H1 (cell line): ENCODE data around the gene GDF15. TPM values are rescaled to one million over a fixed set of nuclear protein-coding genes. Genes with fewer than 3 reads are reported as not detected.
A peak's percentile ranks its signal among the peaks of the same experiment; 100 is the strongest.

Source experiments
- CTCF ChIA-PET: fragments of 300-600 bp; sonication (Branson Sonifier 250); formaldehyde crosslinking; loops from one replicate; lab custom pipeline; 2021; ENCODE audit not compliant: partially characterized antibody; lab: Charles Lee
- POLR2A ChIA-PET: fragments of 300-600 bp; sonication (Branson Sonifier 250); formaldehyde crosslinking; loops from one replicate; lab custom pipeline; 2021; ENCODE audit warnings: inconsistent platforms; ENCODE audit not compliant: partially characterized antibody; lab: Charles Lee
- DNase-seq, 2 experiments: peaks; one replicate each; pipeline versions ENCODE4 v3.0.0 to v3.0.0-alpha.2; 2010 to 2022; ENCODE audit warnings: low spot score in 2 of 2, low read depth in 1 of 2, mixed read lengths in 1 of 2
- FAIRE-seq: peaks from 2 replicates; lab custom pipeline; 2011; peaks lifted over from hg19 to GRCh38; lab: Jason Lieb, UNC
- H2AFZ ChIP-seq: 2 replicates; pipeline ENCODE4 v1.8.1; 2012; ENCODE audit warnings: low read length, inconsistent platforms
- H2AK5ac ChIP-seq: 2 replicates; pipeline ENCODE4 v1.6.1; 2013; ENCODE audit warnings: low read depth, low read length
- H2BK120ac ChIP-seq: replicated peaks from 2 replicates; pipeline ENCODE3; 2013; ENCODE audit warnings: low read depth, low read length, inconsistent platforms
- H2BK12ac ChIP-seq: 2 replicates; pipeline ENCODE4 v1.6.1; 2013; ENCODE audit warnings: low read depth, low read length
- H2BK15ac ChIP-seq: 2 replicates; pipeline ENCODE4 v1.6.1; 2013; ENCODE audit warnings: low read length
- H2BK20ac ChIP-seq: 2 replicates; pipeline ENCODE4 v1.6.1; 2013; ENCODE audit warnings: low read length
- H2BK5ac ChIP-seq: 2 replicates; pipeline ENCODE4 v1.6.1; 2013; ENCODE audit warnings: low read depth, low read length
- H3K14ac ChIP-seq: 2 replicates; pipeline ENCODE4 v1.6.1; 2013; ENCODE audit warnings: inconsistent platforms; ENCODE audit not compliant: insufficient read length
- H3K18ac ChIP-seq: 2 replicates; pipeline ENCODE4 v1.6.1; 2013; ENCODE audit warnings: low read length; ENCODE audit errors: extremely low read depth
- H3K23ac ChIP-seq: 2 replicates; pipeline ENCODE4 v1.6.1; 2013; ENCODE audit warnings: inconsistent platforms; ENCODE audit not compliant: insufficient read length
- H3K23me2 ChIP-seq: 2 replicates; pipeline ENCODE4 v1.6.1; 2013; ENCODE audit warnings: low read depth, low read length
- H3K27ac ChIP-seq: 2 replicates; pipeline ENCODE4 v1.6.1; 2011; ENCODE audit warnings: low read depth, low read length, inconsistent platforms
- H3K27me3 ChIP-seq, 4 experiments: replicated peaks in 1 of 4; 1 replicate in 1 of 4; 2 replicates in 3 of 4; pipeline versions ENCODE4 v1.6.1 to v1.8.1; 2011 to 2013; ENCODE audit warnings: low read length in 3 of 4, mild to moderate bottlenecking in 3 of 4, inconsistent platforms in 2 of 4, mixed read lengths in 2 of 4, moderate library complexity in 1 of 4; ENCODE audit not compliant: control insufficient read depth in 3 of 4, insufficient read depth in 3 of 4; ENCODE audit errors: extremely low read depth in 1 of 4
- H3K36me3 ChIP-seq, 4 experiments: 2 replicates each; pipeline versions ENCODE4 v1.6.1 to v1.8.1; 2011 to 2013; ENCODE audit warnings: mild to moderate bottlenecking in 4 of 4, low read length in 3 of 4, moderate library complexity in 2 of 4, control low read depth in 1 of 4, inconsistent platforms in 1 of 4; ENCODE audit not compliant: insufficient read depth in 4 of 4, control insufficient read depth in 2 of 4
- H3K4ac ChIP-seq: replicated peaks from 2 replicates; pipeline ENCODE3; 2013; ENCODE audit warnings: low read length, low read depth, mixed read lengths, inconsistent platforms; ENCODE audit not compliant: insufficient read length
- H3K4me1 ChIP-seq, 4 experiments: replicated peaks in 1 of 4; 1 replicate in 1 of 4; 2 replicates in 3 of 4; pipeline versions ENCODE4 v1.6.1 to v1.8.1; 2011 to 2013; ENCODE audit warnings: low read length in 3 of 4, inconsistent platforms in 2 of 4, mixed read lengths in 1 of 4; ENCODE audit not compliant: insufficient read depth in 4 of 4, control insufficient read depth in 3 of 4
- H3K4me2 ChIP-seq, 2 experiments: 2 replicates each; pipeline versions ENCODE4 v1.6.1 to v1.8.1; 2011 to 2013; ENCODE audit warnings: low read depth in 2 of 2, low read length in 2 of 2, control low read depth in 1 of 2, inconsistent platforms in 1 of 2, mild to moderate bottlenecking in 1 of 2; ENCODE audit not compliant: insufficient read depth in 1 of 2
- H3K4me3 ChIP-seq, 4 experiments: fragments of 200-600, 300-600 bp in 1 of 4; sonication (generic), shearing (Covaris generic), sonication (Bioruptor Twin) in 1 of 4; 2 replicates each; pipeline versions ENCODE4 v1.5.1 to v1.8.1; 2011 to 2016; ENCODE audit warnings: low read length in 4 of 4, low read depth in 3 of 4, control low read depth in 2 of 4, inconsistent platforms in 2 of 4, mild to moderate bottlenecking in 2 of 4, mixed read lengths in 1 of 4, moderate library complexity in 1 of 4; ENCODE audit not compliant: insufficient read depth in 2 of 4; ENCODE audit errors: extremely low read depth in 1 of 4
- H3K56ac ChIP-seq: replicated peaks from 2 replicates; pipeline ENCODE3; 2013; ENCODE audit warnings: low read depth, mild to moderate bottlenecking, mixed read lengths, low read length, inconsistent platforms; ENCODE audit not compliant: insufficient read length
- H3K79me1 ChIP-seq: 2 replicates; pipeline ENCODE4 v1.6.1; 2013; ENCODE audit warnings: low read depth, low read length, control low read depth
- H3K79me2 ChIP-seq, 2 experiments: 2 replicates each; pipeline versions ENCODE4 v1.6.1 to v1.8.1; 2012 to 2013; ENCODE audit warnings: low read length in 2 of 2, mild to moderate bottlenecking in 2 of 2, inconsistent platforms in 1 of 2; ENCODE audit not compliant: insufficient read depth in 2 of 2, control insufficient read depth in 1 of 2
- H3K9ac ChIP-seq, 4 experiments: replicated peaks in 1 of 4; 1 replicate in 1 of 4; 2 replicates in 3 of 4; pipeline versions ENCODE4 v1.6.1 to v1.8.1; 2011 to 2013; ENCODE audit warnings: low read depth in 3 of 4, low read length in 3 of 4, control low read depth in 2 of 4, mild to moderate bottlenecking in 2 of 4, moderate library complexity in 2 of 4, inconsistent platforms in 1 of 4; ENCODE audit errors: extremely low read depth in 1 of 4
- H3K9me3 ChIP-seq, 2 experiments: 2 replicates each; pipeline versions ENCODE4 v1.6.1 to v1.8.1; 2012 to 2013; ENCODE audit warnings: mild to moderate bottlenecking in 2 of 2, moderate library complexity in 2 of 2, control low read depth in 1 of 2, inconsistent platforms in 1 of 2, low read depth in 1 of 2, low read length in 1 of 2, mixed read lengths in 1 of 2; ENCODE audit not compliant: insufficient read depth in 2 of 2
- H4K20me1 ChIP-seq, 2 experiments: replicated peaks in 1 of 2; 2 replicates each; pipeline versions ENCODE3 to v1.8.1; 2011 to 2013; ENCODE audit warnings: inconsistent platforms in 2 of 2, low read length in 2 of 2, mild to moderate bottlenecking in 1 of 2; ENCODE audit not compliant: insufficient read depth in 2 of 2, control insufficient read depth in 1 of 2
- H4K5ac ChIP-seq: 2 replicates; pipeline ENCODE4 v1.6.1; 2013; ENCODE audit warnings: low read length, low read depth, mixed read lengths, inconsistent platforms; ENCODE audit not compliant: insufficient read length
- H4K8ac ChIP-seq: 2 replicates; pipeline ENCODE4 v1.8.0; 2013; ENCODE audit warnings: mild to moderate bottlenecking, moderate library complexity, low read length, inconsistent platforms; ENCODE audit not compliant: insufficient read depth; ENCODE audit errors: extremely low read depth
- H4K91ac ChIP-seq: replicated peaks from 2 replicates; pipeline ENCODE3; 2013; ENCODE audit warnings: low read length, mixed read lengths, inconsistent platforms; ENCODE audit not compliant: insufficient read length
- ATF2 ChIP-seq: IDR thresholded peaks from 2 replicates; pipeline ENCODE4 v1.6.1; 2012; ENCODE audit warnings: low read length, inconsistent platforms
- BCL11A ChIP-seq, 2 experiments: IDR thresholded peaks; one replicate each; pipeline ENCODE4 v1.6.1; 2011; ENCODE audit warnings: low read depth in 2 of 2, low read length in 2 of 2, mild to moderate bottlenecking in 2 of 2
- CEBPB ChIP-seq: IDR thresholded peaks from 2 replicates; pipeline ENCODE4 v1.6.1; 2012; ENCODE audit warnings: low read depth, low read length
- EP300 ChIP-seq, 2 experiments: IDR thresholded peaks; 1 replicate in 1 of 2; 2 replicates in 1 of 2; pipeline ENCODE4 v1.6.1; 2011 to 2012; ENCODE audit warnings: low read depth in 2 of 2, low read length in 2 of 2, mild to moderate bottlenecking in 2 of 2, borderline replicate concordance in 1 of 2, inconsistent platforms in 1 of 2, moderate library complexity in 1 of 2
- RNF2 ChIP-seq: fragments of 200-900, 300-1000 bp; sonication (generic); IDR thresholded peaks from 2 replicates; pipeline ENCODE4 v1.7.1; 2016; ENCODE audit warnings: borderline replicate concordance, low read depth, mild to moderate bottlenecking, antibody characterized with exemption, low read length; ENCODE audit not compliant: poor library complexity, severe bottlenecking; ENCODE audit errors: missing control alignments
- SP1 ChIP-seq: IDR thresholded peaks from 2 replicates; pipeline ENCODE4 v1.6.1; 2011; ENCODE audit warnings: low read depth, low read length
- WGBS, 2 experiments: shearing (Covaris generic) in 1 of 2; methylation state at CpG; one replicate each; pipeline versions ENCODE4 v1.1.6 to v1.1.7; 2013 to 2015; ENCODE audit warnings: low lambda C conversion rate in 2 of 2, mixed read lengths in 2 of 2, inconsistent platforms in 1 of 2, low coverage in 1 of 2, missing lambda C conversion rate in 1 of 2; ENCODE audit not compliant: insufficient replicate concordance in 2 of 2, insufficient coverage in 1 of 2, insufficient read length in 1 of 2; ENCODE audit errors: extremely low coverage in 1 of 2, missing lambda C conversion rate in 1 of 2; 5-methylcytosine and 5-hydroxymethylcytosine counted together
- polyA plus RNA-seq, 7 experiments: library from polyadenylated mRNA; depleted of rRNA in 3 of 7; stranded (reverse) in 5 of 7; unstranded in 2 of 7; fragments of >200 nt in 5 of 7; fragments of 200-250 nt in 2 of 7; gene quantifications; 1 replicate in 5 of 7; 2 replicates in 1 of 7; 4 replicates in 1 of 7; pipeline versions ENCODE4 v1.2.1 to v1.2.3, GENCODE V29; 2011 to 2013; ENCODE audit warnings: missing spikeins in 2 of 7, mixed read lengths in 2 of 7
- total RNA-seq: library from RNA; stranded (reverse); fragmentation: NEBNext Ultra II Directional; extraction: Animal tissue kit (Norgen Biotek cat#: 25700); gene quantifications from 2 replicates; pipeline ENCODE4 v1.2.1, GENCODE V29; 2021

The GDF15 gene
- total and polyA plus RNA-seq, 2 of the 8 experiments (the other 6 are each of a cell fraction or from before 2014, with no cell fraction given) = 4.1 to 8.5 TPM

DNA sequence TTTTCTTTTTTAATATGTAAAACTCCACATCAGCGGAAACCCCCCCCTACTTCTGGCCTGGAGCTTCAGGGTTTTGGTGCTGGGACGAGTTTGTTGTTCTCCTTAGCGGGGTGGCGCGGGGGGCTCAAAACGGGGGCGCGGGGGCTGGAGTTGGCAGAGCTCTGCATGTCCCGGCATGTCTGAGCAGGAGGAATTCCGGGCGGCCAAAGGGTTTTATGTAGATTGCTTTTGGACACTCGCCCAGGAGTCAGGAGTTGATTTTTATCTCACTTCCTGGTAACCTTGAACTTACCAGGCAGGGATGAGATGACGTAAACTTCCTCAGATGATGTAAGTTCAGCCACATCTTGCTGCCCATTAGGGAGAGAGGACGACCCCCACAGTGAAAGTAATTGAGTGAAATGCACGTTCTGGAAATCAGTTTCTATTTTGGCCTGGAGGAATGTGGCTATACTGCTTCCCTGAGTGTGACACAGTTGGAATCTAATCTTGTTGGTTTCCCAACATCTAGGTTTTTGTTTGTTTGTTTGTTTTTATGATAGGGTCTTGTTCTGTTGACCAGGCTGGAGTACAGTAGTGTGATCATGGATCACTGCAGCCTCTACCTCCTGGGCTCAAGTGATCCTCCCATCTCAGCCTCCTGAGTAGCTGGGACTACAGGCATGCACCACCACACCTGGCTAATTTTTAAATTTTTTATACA, 21.0 kb upstream of the GDF15 start:
- Histone ChIP-seq H2BK20ac (peak overlapping the region; percentile 75; the same call in 1 of the 2 replicates), H4K20me1 (no peaks in the 10 kb centered on the region), H3K36me3 (peaks cover 0 to 4% (median 2%) of the 10 kb centered on the region in 4 experiments; a peak in 2 of 8 replicates), H3K18ac (peak overlapping the region; percentile 98), H2AFZ (no peak overlapping the region), H2BK120ac (peak overlapping the region; percentile 76), H3K14ac (peak overlapping the region; percentile 33), H2AK5ac (peak overlapping the region; percentile 43), H4K91ac (peak overlapping the region; percentile 98), H3K56ac (no peak overlapping the region), H3K79me2 (no peaks in the 10 kb centered on the region), H2BK15ac (no peak overlapping the region), H2BK12ac (peak overlapping the region; percentile 40), H4K8ac (no peak overlapping the region), H3K79me1 (no peaks in the 10 kb centered on the region), H3K9ac (no peak overlapping the region), H3K23me2 (no peaks in the 10 kb centered on the region), H3K23ac (no peak overlapping the region)
- no peak for FAIRE-seq
- CTCF ChIA-PET = interaction anchor here (0.9 to 4.7 kb wide), 9 partner anchors 9 to 54 kb away, joined by 3 to 27 read pairs (median 7); partner anchors contain the start of genes GDF15 and SSBP4
- POLR2A ChIA-PET = interaction anchor here (0.6 to 4.0 kb wide), 11 partner anchors 10 to 86 kb away, joined by 3 to 20 read pairs (median 3); partner anchors contain the start of genes JUND, LSM4 and SSBP4
- TF ChIP-seq CEBPB (peak; percentile 69), RNF2 (no peak), SP1 (0 out of 2 replicates have a peak, but pooled peaks have one; percentile 9), ATF2 (peak; percentile 51; the same call in 1 of the 2 replicates), BCL11A (IDR thresholded peaks at IDR 0.05; ENCODE audit: low read depth in 2 of 2, low read length in 2 of 2) (no peak), EP300 (IDR thresholded peaks at IDR 0.05; ENCODE audit: borderline replicate concordance in 1 of 2, low read depth in 2 of 2, low read length in 2 of 2) (0 out of 3 replicates have a peak, but pooled peaks of 1 of the 2 experiments have one; percentile 14)
- TF ChIP-seq, all 59 proteins: peak for 4
- WGBS, 2 experiments = 64% methylated on average over 15 of the region's 15 CpGs; no CpG with 5 or more reads in 1 of the 2 experiments
- Histone ChIP-seq H4K5ac (peak overlapping the region; percentile 69), H2BK5ac (peak overlapping the region; percentile 89), H3K27ac (peak overlapping the region; percentile 87; the same call in 1 of the 2 replicates), H3K4me3 (no peak overlapping the region), H3K27me3 (no peaks in the 10 kb centered on the region), H3K4me2 (no peak overlapping the region; a peak in 1 of 4 replicates), H3K4me1 (peaks cover 1 to 14% (median 8%) of the 10 kb centered on the region in 4 experiments; a peak in 5 of 7 replicates), H3K9me3 (no peaks in the 10 kb centered on the region), H3K4ac (peak overlapping the region; percentile 62)
- no peak for DNase-seq
